ENCODE measurements around the gene KRT3.

- no peak for TF ChIP-seq POLR2A (IDR thresholded peaks at IDR 0.05)
- no peak for TF ChIP-seq CTCF (IDR thresholded peaks at IDR 0.05)
Observed at GRCh38 chr12:52749827-52750226, 46.1 kb downstream of the KRT3 start.
